ENCODE measurements around the gene SEMA3B.
"Not testable (repeated sequence)": the region's sequence is repeated elsewhere in the genome, so short reads cannot be mapped to it uniquely, and the experiment has no call there.

The SEMA3B gene

DNA sequence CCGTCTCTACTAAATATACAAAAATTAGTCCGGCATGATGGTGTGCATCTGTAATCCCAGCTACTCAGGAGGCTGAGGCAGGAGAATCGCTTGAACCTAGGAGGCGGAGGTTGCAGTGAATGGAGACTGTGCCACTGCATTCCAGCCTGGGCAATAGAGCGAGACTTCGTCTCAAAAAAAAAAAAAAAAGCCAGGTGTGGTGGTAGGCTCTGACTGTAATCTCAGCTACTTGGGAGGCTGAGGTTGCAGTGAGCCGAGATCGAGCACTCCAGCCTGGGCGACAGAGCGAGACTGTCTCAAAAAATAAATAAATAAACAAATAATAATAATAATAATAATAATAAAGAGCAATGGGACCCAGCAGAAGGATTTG, 3.6 kb downstream of the SEMA3B start:
- DNase-seq (ENCODE audit: low read depth, low spot score), result not testable (repeated sequence)

DNA sequence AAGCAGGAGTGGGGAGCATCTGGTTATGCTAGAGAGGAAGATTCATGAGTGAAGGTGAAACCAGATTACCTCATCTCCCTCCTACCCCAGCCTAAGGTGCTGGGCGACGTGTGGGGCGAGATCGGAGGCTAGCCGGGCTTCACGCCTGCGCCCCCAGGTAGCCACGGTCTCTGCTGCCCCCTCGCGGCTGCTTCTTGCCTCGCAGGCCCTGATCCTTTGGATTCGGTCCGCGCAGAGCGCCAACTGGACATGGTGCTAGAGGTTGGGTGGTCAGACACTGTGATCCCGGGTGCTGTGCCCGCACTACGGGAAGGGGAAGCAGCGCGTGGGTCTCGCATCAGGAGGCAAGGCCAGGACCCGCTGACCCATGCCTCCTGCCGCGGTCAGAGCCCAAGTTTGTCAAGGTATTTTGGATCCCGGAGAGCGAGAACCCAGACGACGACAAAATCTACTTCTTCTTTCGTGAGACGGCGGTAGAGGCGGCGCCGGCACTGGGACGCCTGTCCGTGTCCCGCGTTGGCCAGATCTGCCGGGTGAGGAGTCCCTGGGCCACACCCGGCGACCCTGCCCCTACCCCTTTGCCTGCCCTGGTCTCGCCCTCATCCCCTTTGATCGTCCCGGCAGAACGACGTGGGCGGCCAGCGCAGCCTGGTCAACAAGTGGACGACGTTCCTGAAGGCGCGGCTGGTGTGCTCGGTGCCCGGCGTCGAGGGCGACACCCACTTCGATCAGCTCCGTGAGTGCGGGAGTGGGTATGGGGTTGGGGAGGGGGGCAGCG, 4.2 kb downstream of the SEMA3B start:
- peak; percentile 91 for DNase-seq (ENCODE audit: low read depth, low spot score)

DNA sequence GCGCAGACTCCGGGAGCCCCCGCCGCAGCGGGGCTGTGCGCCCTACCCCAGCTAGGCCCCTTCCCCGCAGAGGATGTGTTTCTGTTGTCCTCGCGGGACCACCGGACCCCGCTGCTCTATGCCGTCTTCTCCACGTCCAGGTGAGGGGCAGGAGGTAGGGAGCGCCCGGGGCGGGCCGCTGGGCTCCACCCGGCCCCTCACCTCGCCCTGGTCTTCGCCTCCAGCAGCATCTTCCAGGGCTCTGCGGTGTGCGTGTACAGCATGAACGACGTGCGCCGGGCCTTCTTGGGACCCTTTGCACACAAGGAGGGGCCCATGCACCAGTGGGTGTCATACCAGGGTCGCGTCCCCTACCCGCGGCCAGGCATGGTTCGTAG, 4.7 kb downstream of the SEMA3B start:
- no peak for DNase-seq (ENCODE audit: low read depth, low spot score)

- DNase-seq (ENCODE audit: low read depth, low spot score), result peak; percentile 66
These were observed 5.6 kb downstream of the SEMA3B start for GRCh38 chr3:50274371-50275104.

- DNase-seq (ENCODE audit: low read depth, low spot score), result no peak
These were observed 6.4 kb downstream of the SEMA3B start for GRCh38 chr3:50275141-50275995.

DNA sequence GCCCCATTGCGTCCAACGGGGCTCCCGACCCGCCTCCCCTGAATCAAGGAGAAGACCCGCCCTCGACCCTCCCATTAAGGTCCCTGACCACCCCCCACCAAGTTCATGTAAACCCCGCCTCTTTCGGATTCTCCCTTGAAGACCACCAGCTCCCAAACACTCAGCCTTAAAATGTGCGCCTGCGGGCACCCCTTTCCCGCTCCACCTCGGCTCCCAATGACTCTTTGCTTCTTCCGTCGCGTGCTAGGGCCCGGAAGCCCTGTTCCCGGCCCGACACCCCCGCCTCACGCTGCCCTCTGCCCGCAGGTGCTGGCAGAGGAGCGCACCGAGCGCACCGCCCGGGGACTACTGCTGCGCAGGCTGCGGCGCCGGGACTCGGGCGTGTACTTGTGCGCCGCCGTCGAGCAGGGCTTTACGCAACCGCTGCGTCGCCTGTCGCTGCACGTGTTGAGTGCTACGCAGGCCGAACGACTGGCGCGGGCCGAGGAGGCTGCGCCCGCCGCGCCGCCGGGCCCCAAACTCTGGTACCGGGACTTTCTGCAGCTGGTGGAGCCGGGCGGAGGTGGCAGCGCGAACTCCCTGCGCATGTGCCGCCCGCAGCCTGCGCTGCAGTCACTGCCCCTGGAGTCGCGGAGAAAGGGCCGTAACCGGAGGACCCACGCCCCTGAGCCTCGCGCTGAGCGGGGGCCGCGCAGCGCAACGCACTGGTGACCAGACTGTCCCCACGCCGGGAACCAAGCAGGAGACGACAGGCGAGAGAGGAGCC, 7.2 kb downstream of the SEMA3B start:
- no peak for DNase-seq (ENCODE audit: low read depth, low spot score)

DNA sequence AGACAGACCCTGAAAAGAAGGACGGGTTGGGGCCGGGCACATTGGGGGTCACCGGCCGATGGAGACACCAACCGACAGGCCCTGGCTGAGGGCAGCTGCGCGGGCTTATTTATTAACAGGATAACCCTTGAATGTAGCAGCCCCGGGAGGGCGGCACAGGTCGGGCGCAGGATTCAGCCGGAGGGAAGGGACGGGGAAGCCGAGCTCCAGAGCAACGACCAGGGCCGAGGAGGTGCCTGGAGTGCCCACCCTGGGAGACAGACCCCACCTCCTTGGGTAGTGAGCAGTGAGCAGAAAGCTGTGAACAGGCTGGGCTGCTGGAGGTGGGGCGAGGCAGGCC, 7.8 kb downstream of the SEMA3B start:
- DNase-seq (ENCODE audit: low read depth, low spot score), result no peak

DNA sequence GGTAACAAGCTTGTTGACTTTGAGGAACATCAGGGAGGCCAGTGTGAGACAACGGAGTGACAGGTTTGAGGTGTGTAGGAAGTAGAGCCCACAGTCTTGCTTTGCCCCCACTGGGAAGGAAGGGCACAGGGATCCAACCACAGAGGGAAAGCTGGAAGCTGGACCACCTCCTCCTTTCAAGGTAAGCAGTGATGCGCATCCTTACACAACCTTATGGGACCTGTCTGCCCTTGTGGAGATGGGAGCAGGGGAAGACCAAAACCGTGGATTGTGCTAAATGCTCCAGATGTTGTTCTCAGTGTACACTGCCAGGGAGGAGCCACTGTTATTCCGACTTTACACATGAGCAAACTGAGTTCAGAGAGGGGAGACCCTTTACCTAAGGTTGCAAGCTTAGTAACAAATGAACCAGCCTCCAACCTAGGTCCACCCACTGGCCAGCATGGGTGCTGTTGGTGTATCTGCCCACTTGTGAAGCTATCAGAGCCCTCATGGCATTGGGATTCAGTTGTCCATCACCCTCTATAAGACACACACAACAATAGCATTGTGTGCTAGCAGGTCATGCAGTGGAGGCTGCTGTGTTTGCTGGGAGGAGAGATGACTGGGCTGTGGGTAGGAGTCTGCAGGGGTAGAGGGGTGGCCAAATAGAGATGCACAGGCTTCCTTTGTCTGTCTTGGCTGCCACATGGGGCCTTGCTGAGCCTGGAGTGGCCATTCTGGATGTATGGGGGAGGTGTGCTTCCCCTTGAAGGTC, 9.4 kb downstream of the SEMA3B start:
- DNase-seq (ENCODE audit: low read depth, low spot score), result no peak

- no peak for DNase-seq (ENCODE audit: low read depth, low spot score)
These were observed 9.9 kb downstream of the SEMA3B start, which contains the start of gene LSMEM2 for GRCh38 chr3:50278880-50279224. TSS of gene LSMEM2 (plus strand) at chr3:50279087. CDS start at chr3:50279114, 27 bp downstream.

DNA sequence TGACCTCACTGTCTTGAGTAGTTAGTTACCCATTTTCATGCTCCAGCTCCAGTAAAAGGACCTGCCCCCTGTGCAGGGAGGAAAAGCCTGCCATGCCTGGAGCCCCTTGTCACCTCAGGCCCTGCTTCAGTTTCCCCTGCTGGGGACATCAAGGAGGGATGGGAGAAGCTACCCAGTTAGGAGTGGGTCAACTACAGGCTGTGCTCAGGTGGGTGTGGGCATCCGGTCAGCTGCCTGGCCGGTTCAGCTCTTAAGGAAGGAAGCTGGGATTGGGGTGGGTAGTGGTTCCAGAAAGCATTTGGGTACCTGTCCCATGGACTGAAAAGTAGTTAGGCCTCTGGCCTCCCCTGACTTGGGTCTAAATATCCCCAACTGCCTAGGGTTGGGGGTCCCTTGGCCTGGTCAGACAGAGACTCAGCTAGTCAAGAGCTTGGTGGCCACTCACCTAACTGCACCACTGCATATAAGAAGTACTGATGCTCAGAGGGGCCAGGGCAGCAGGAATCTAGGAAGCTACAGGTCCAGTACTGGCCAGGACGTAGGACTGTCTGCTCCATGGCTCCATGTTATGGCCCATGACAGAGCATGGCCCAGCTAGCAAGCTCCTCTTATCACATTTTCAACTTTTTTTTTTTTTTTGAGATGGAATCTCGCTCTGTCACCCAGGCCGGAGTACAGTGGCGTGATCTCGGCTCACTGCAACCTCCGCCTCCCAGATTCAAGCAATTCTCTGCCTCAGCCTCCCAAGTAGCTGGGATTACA, 10.5 kb downstream of the SEMA3B start:
- DNase-seq (ENCODE audit: low read depth, low spot score), result no peak

- not testable (repeated sequence) for DNase-seq (ENCODE audit: low read depth, low spot score)
These were observed 15.2 kb downstream of the SEMA3B start for GRCh38 chr3:50284121-50284520.

DNA sequence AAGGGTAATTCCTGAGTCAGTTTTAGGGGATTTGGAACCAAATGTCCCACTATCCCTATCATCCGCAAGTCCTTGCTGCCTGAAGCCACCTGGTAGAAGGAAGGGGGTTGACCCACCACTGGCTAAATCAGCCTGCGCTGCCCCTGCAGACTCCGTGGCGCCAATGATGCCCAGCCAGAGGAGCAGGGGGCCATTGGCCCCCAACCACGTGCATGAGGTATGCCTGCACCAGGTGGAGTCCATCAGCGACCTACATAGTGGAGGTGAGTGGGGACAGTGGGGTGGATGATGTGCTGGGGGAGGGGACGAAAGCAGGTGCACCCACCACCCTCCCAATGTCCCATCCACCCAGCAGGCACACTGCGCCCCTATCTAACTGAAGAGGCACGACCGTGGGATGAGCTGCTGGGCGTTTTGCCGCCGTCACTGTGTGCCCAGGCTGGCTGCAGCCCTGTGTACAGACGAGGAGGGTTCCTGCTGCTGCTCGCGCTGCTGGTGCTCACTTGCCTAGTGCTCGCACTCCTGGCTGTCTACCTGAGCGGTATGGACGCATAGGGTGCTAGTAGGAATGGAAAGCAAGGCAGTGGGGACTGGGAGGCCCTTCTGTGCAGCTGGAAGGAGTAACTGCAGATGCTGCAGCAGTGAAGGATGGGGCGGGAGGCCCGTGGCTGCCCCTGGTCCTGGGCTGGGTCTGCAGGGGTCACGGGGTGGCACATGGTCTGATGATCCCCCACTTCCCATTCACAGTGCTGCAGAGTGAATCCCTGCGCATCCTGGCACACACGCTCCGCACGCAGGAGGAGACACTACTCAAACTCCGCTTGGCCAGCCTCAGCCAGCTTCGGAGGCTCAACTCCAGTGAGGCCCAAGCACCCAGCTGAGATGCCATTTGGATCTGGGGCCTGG, 17.6 kb downstream of the SEMA3B start:
- DNase-seq (ENCODE audit: low read depth, low spot score), result no peak

GRCh38 chr3:50287262-50287661, 18.3 kb downstream of the SEMA3B start:
- DNase-seq (ENCODE audit: low read depth, low spot score), result no peak

- DNase-seq (ENCODE audit: low read depth, low spot score), result no peak
These were observed 19.6 kb downstream of the SEMA3B start for GRCh38 chr3:50288387-50289007.

DNA sequence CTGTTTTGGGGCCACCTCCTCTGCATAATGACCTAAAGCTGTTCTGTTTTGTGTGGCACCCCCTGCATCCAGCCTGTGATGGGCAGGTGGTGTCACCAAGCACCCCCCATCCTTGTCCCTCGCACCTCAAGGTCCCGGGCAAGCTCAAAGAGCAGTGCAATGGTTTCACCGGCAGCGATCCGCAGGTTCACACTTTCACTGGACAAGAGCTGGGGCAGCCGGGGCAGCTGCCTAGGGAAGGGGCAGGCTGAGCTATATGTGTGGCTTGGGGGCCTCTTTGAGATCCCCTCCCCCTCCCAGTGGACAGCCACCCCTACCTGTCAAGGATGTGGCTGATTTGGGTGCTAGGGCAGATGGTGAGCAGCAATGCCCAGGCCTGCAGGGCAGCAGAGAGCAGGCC, 20.2 kb downstream of the SEMA3B start:
- no peak for DNase-seq (ENCODE audit: low read depth, low spot score)

GRCh38 chr3:50290161-50290641, 21.3 kb downstream of the SEMA3B start:
- no peak for DNase-seq (ENCODE audit: low read depth, low spot score)

GRCh38 chr3:50292159-50293078, 23.5 kb downstream of the SEMA3B start, which contains the start of gene IFRD2:
TSS of gene IFRD2 (minus strand) at chr3:50292429. CDS start at chr3:50292274, 155 bp downstream.
- peak; percentile 99 for DNase-seq (ENCODE audit: low read depth, low spot score)
